K562 (cell line): ENCODE data around the gene KLHL24. TPM values are rescaled to one million over a fixed set of nuclear protein-coding genes. Genes with fewer than 3 reads are reported as not detected.

Source experiments
- CBFB ChIP-seq: sonication (generic); formaldehyde crosslinking; IDR thresholded peaks from 2 replicates; pipeline ENCODE4 v1.4.0; 2020; ENCODE audit warnings: mild to moderate bottlenecking, missing genetic modification reagents
- DACH1 ChIP-seq: fragments of 450-650 bp; IDR thresholded peaks from 2 replicates; pipeline ENCODE4 v1.6.1; 2018; ENCODE audit not compliant: partially characterized antibody
- HDAC1 ChIP-seq, 2 experiments: fragments of 450-650 bp; IDR thresholded peaks; 2 replicates each; pipeline ENCODE4 v1.6.1; 2016 to 2017; ENCODE audit warnings: inconsistent platforms in 1 of 2, mild to moderate bottlenecking in 1 of 2, moderate library complexity in 1 of 2
- NCOA4 ChIP-seq: fragments of 450-650 bp; IDR thresholded peaks from 2 replicates; pipeline ENCODE4 v1.6.1; 2018; ENCODE audit warnings: mild to moderate bottlenecking; ENCODE audit not compliant: partially characterized antibody
- OTX1 ChIP-seq: fragments of 450-650 bp; formaldehyde crosslinking; IDR thresholded peaks from 2 replicates; pipeline ENCODE4 v1.4.0; 2022; ENCODE audit warnings: mild to moderate bottlenecking
- THRB ChIP-seq: fragments of 450-650 bp; formaldehyde crosslinking; conservative IDR thresholded peaks from 2 replicates; pipeline ENCODE4 v1.4.0; 2022; ENCODE audit warnings: mild to moderate bottlenecking, missing genetic modification characterization
- YBX1 ChIP-seq: fragments of 450-650 bp; IDR thresholded peaks from 2 replicates; pipeline ENCODE4 v1.7.1; 2016; ENCODE audit warnings: mild to moderate bottlenecking
- ZNF347 ChIP-seq: fragments of 450-650 bp; formaldehyde crosslinking; IDR thresholded peaks from 2 replicates; pipeline ENCODE4 v1.4.0; 2020; ENCODE audit warnings: low read depth, mild to moderate bottlenecking, moderate library complexity
- ZNF830 ChIP-seq: fragments of 250-450 bp; sonication (Bioruptor Pico); IDR thresholded peaks from 2 replicates; pipeline ENCODE4 v1.5.0; 2021; ENCODE audit warnings: mild to moderate bottlenecking
- polyA plus RNA-seq, 8 experiments: library from polyadenylated mRNA; depleted of rRNA in 4 of 8; stranded (reverse) in 5 of 8; unstranded in 3 of 8; fragments of >200 nt; fragmentation: Nextera tagmentation in 2 of 8; fragmentation: Illumina TruSeq in 1 of 8; extraction: Ambion mirVana in 2 of 8; extraction: Trizol in 1 of 8; gene quantifications; 2 replicates each; pipeline versions ENCODE4 v1.2.1 to v1.2.3, GENCODE V29; 2011 to 2014; ENCODE audit warnings: inconsistent platforms in 1 of 8, missing spikeins in 1 of 8
- total RNA-seq, 7 experiments: library from RNA; depleted of rRNA in 6 of 7; stranded (reverse); fragments of >200 nt in 6 of 7; fragmentation: Illumina TruSeq in 2 of 7; extraction: Trizol in 2 of 7; gene quantifications; 2 replicates each; pipeline versions ENCODE4 v1.2.1 to v1.2.3, GENCODE V29; 2011 to 2021; ENCODE audit warnings: low replicate concordance in 1 of 7
- TF ChIP-seq, protein P1 (sequence below), 2 experiments: IDR thresholded peaks in 1 of 2; conservative IDR thresholded peaks in 1 of 2; 2 replicates each; pipeline ENCODE4 v1.6.1; 2016; ENCODE audit warnings: low read depth in 2 of 2, mild to moderate bottlenecking in 1 of 2, missing compliant biosample characterization in 1 of 2, missing genetic modification characterization in 1 of 2, moderate library complexity in 1 of 2

Gene KLHL24
- total and polyA plus RNA-seq, 9 of the 15 experiments (the other 6 are each of a cell fraction or from before 2014, with no cell fraction given): 3.3 to 21.2 (median 14.2) TPM

GRCh38 chr3:183701744-183702143 lies 66.3 kb downstream of the KLHL24 start (continued):
- TF ChIP-seq HDAC1 (IDR thresholded peaks at IDR 0.05) (no peak), ZNF830 (CRISPR knock-in tag) (no peak), YBX1 (no peak), CBFB (CRISPR knock-in tag) (no peak), ZNF347 (CRISPR knock-in tag) (no peak), DACH1 (no peak), OTX1 (CRISPR knock-in tag) (no peak), NCOA4 (no peak), THRB (CRISPR knock-in tag) (no peak)
- TF ChIP-seq, protein P1, sequence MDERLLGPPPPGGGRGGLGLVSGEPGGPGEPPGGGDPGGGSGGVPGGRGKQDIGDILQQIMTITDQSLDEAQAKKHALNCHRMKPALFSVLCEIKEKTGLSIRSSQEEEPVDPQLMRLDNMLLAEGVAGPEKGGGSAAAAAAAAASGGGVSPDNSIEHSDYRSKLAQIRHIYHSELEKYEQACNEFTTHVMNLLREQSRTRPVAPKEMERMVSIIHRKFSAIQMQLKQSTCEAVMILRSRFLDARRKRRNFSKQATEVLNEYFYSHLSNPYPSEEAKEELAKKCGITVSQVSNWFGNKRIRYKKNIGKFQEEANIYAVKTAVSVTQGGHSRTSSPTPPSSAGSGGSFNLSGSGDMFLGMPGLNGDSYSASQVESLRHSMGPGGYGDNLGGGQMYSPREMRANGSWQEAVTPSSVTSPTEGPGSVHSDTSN (CRISPR knock-in tag; IDR thresholded peaks at IDR 0.05; ENCODE audit: low read depth): no peak
- TF ChIP-seq, protein P1 (tag; conservative IDR thresholded peaks at IDR 0.05; ENCODE audit: low read depth): no peak
